ENCODE results near the gene RUNDC1. TPM values are rescaled to one million over a fixed set of nuclear protein-coding genes. Genes with fewer than 3 reads are reported as not detected.

The RUNDC1 gene
- total RNA-seq, 1 donor from 2014 or later = 10.0 TPM

GRCh38 chr17:43028221-43028861 lies 48.0 kb downstream of the RUNDC1 start:
- ATAC-seq (ENCODE audit: poor library complexity) (no peak), DNase-seq (no peak)
- intact Hi-C loops (cut with DNase I) = loop anchor here (10.0 kb wide), 1 partner anchor 96 kb away; the partner anchor contains the start of gene BRCA1

- ATAC-seq (ENCODE audit: poor library complexity) = peak; percentile 10
- intact Hi-C loops (cut with DNase I) = no loop called here
- DNase-seq = no peak
These were observed 49.9 kb downstream of the RUNDC1 start for GRCh38 chr17:43030137-43030767.

GRCh38 chr17:43031666-43032065 lies 51.3 kb downstream of the RUNDC1 start:
- DNase-seq = no peak
- intact Hi-C loops (cut with DNase I) = no loop called here

GRCh38 chr17:43033948-43034881 lies 53.9 kb downstream of the RUNDC1 start:
- intact Hi-C loops (cut with DNase I) = no loop called here

More at GRCh38 chr17:43031666-43032065, 51.3 kb downstream of the RUNDC1 start:
- ATAC-seq (ENCODE audit: poor library complexity) = no peak

GRCh38 chr17:43034894-43035293 lies 54.5 kb downstream of the RUNDC1 start:
- ATAC-seq (ENCODE audit: poor library complexity) = no peak
- intact Hi-C loops (cut with DNase I) = no loop called here
- DNase-seq = no peak

More at GRCh38 chr17:43033948-43034881, 53.9 kb downstream of the RUNDC1 start:
- ATAC-seq (ENCODE audit: poor library complexity) (no peak), DNase-seq (no peak)

- no peak for ATAC-seq (ENCODE audit: poor library complexity)
- intact Hi-C loops (cut with DNase I) = no loop called here
- DNase-seq = no peak
These were observed 59.3 kb downstream of the RUNDC1 start for GRCh38 chr17:43039646-43040045.

GRCh38 chr17:43040655-43041054 lies 60.3 kb downstream of the RUNDC1 start:
- DNase-seq (no peak), ATAC-seq (ENCODE audit: poor library complexity) (no peak)
- intact Hi-C loops (cut with DNase I) = no loop called here

- no peak for ATAC-seq (ENCODE audit: poor library complexity)
- intact Hi-C loops (cut with DNase I) = no loop called here
- DNase-seq = no peak
These were observed 61.8 kb downstream of the RUNDC1 start for GRCh38 chr17:43042025-43042628.

Other genes starting within 250 kb of the RUNDC1 start
- gene EZH1, start 235.5 kb upstream of the RUNDC1 start, total RNA-seq = 47.2 TPM
- gene RAMP2, start 219.3 kb upstream of the RUNDC1 start, total RNA-seq = 38.2 TPM
- 30.3 TPM for gene VPS25, start 207.1 kb upstream of the RUNDC1 start, total RNA-seq
- not detected for gene WNK4, start 200.0 kb upstream of the RUNDC1 start, total RNA-seq
- 67.2 TPM for gene COA3, start 181.9 kb upstream of the RUNDC1 start, total RNA-seq
- gene CNTD1, start 181.7 kb upstream of the RUNDC1 start, total RNA-seq = not detected
- gene BECN1, start 156.3 kb upstream of the RUNDC1 start, total RNA-seq = 78.0 TPM
- gene PSME3, start 147.2 kb upstream of the RUNDC1 start, total RNA-seq = 74.7 TPM
- 0.32 TPM for gene AOC2, start 136.0 kb upstream of the RUNDC1 start, total RNA-seq
- 8.3 TPM for gene AOC3, start 129.4 kb upstream of the RUNDC1 start, total RNA-seq
- gene G6PC1, start 79.8 kb upstream of the RUNDC1 start, total RNA-seq = not detected
- 30.6 TPM for gene AARSD1, start 16.1 kb upstream of the RUNDC1 start, total RNA-seq
- gene PTGES3L, start 485 bp upstream of the RUNDC1 start, total RNA-seq = 50.6 TPM
- gene RPL27, start 17.9 kb downstream of the RUNDC1 start, total RNA-seq = 675 TPM
- gene IFI35, start 26.2 kb downstream of the RUNDC1 start, total RNA-seq = 14.4 TPM
- gene VAT1, start 41.8 kb downstream of the RUNDC1 start, total RNA-seq = 89.7 TPM
- gene RND2, start 44.7 kb downstream of the RUNDC1 start, total RNA-seq = 0.65 TPM
- 7.3 TPM for gene BRCA1, start 144.8 kb downstream of the RUNDC1 start, total RNA-seq
- 91.1 TPM for gene NBR1, start 190.6 kb downstream of the RUNDC1 start, total RNA-seq
- gene TMEM106A, start 231.3 kb downstream of the RUNDC1 start, total RNA-seq = 3.6 TPM
- gene CCDC200, start 248.1 kb downstream of the RUNDC1 start, total RNA-seq = not detected

All from Right ventricle myocardium superior (tissue), 1 donor.